ENCODE measurements around the gene CCDC93. TPM values are rescaled to one million over a fixed set of nuclear protein-coding genes. Genes with fewer than 3 reads are reported as not detected.

CCDC93 gene
- total and polyA plus RNA-seq, 2 donors from 2014 or later, result 6.7 to 36.3 TPM

DNA sequence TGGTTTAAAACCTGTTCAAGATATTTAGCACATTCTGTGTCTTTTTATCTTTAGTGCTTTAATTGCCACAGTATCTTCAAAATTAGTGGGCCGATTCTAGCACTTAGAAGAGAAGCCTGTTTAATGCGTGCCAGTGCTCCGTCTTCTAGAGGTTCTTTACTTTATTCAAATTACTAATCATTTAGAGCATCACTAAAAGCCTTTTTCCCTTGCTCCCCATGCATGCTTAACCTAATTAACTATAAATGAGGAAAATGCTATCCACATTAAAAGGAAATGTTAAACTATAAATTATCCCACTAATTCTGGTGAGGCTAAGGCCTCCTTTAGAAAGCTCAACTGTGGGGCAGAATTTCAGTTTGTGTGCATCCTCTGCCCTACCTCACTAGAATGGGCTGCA, 42.9 kb upstream of the CCDC93 start:
- no peaks in the 10 kb centered on the region for H3K9me3 ChIP-seq (ENCODE audit: control insufficient read depth in 2 of 3, insufficient read depth in 1 of 3, low read length in 3 of 3)
- intact Hi-C loops (cut with DNase I), result no loop called here
- no peak for FAIRE-seq

DNA sequence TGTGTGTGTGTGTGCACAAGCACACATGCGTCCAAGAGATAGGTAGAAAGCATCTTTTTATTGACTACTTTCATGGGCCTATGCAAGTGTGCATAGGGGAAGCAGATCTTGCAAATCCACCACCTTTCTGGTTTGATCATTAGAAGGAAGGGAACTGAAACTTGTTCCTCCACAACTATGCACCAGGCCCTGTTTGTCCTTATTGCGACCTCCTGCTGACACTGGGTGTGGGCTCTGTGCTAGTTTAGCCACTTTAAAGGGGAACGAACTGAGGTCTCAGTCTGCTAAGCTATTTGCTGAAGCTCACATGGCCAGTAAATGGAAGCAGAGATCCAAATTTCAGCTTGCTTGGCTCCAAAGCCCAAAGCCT, 42.3 kb upstream of the CCDC93 start:
- DNase-seq, result no peak

More for the DNA sequence above, 42.9 kb upstream of the CCDC93 start:
- Histone ChIP-seq H3K36me3 (ENCODE audit: control insufficient read depth in 2 of 3, insufficient read depth in 3 of 3, low read length in 3 of 3) (no peaks in the 10 kb centered on the region), H3K27me3 (ENCODE audit: control insufficient read depth, insufficient read depth, low read length) (no peaks in the 10 kb centered on the region), H3K4me3 (ENCODE audit: low read length in 3 of 3) (no peak overlapping the region), H3K4me1 (ENCODE audit: control insufficient read depth in 2 of 3, insufficient read depth in 2 of 3, low read depth in 1 of 3, low read length in 3 of 3) (no peaks in the 10 kb centered on the region), H3K27ac (ENCODE audit: low read depth in 2 of 2, low read length in 2 of 2) (no peak overlapping the region), H3K9ac (ENCODE audit: low read length in 3 of 3) (no peak overlapping the region)
- no peak for DNase-seq
- TF ChIP-seq, protein P1, sequence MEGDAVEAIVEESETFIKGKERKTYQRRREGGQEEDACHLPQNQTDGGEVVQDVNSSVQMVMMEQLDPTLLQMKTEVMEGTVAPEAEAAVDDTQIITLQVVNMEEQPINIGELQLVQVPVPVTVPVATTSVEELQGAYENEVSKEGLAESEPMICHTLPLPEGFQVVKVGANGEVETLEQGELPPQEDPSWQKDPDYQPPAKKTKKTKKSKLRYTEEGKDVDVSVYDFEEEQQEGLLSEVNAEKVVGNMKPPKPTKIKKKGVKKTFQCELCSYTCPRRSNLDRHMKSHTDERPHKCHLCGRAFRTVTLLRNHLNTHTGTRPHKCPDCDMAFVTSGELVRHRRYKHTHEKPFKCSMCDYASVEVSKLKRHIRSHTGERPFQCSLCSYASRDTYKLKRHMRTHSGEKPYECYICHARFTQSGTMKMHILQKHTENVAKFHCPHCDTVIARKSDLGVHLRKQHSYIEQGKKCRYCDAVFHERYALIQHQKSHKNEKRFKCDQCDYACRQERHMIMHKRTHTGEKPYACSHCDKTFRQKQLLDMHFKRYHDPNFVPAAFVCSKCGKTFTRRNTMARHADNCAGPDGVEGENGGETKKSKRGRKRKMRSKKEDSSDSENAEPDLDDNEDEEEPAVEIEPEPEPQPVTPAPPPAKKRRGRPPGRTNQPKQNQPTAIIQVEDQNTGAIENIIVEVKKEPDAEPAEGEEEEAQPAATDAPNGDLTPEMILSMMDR (IDR thresholded peaks at IDR 0.05; ENCODE audit: borderline replicate concordance, extremely low read depth, insufficient read depth), result no peak

DNA sequence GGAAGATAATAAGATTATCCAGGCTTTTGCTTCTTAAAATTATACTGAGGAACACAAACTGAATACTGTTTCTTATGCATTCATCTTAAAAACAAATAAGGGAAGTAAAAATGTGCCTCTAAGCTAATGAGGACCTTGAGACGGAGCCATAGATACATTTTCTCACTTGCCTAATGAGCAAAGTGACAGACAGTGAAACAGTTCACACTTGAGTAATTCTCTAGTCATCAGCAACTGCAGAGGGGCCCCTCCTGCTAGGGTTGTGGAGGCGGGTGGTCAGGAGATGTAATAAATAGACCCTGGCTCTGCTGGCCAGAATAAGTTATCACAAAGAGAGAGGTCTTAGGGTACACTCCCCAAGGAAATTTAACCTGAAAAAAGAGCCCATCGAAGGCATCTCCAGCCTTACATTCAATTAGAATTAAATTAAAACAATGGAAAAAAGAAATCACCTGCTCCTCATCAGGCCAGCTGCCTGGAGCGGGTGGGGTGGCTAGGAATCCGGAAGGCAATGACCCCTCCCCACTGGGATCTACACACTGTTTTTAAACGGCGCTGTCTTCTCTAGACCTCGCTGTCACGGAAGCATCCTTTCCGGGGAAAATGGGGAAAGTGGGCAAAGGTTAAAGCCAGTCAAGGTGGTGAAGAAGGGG, 41.8 kb upstream of the CCDC93 start:
- Histone ChIP-seq H3K4me3 (ENCODE audit: low read length in 3 of 3) (no peak overlapping the region), H3K4me1 (ENCODE audit: control insufficient read depth in 2 of 3, insufficient read depth in 2 of 3, low read depth in 1 of 3, low read length in 3 of 3) (peaks cover 0 to under 1% (median 0%) of the 10 kb centered on the region in 3 donors), H3K9ac (ENCODE audit: low read length in 3 of 3) (no peak overlapping the region), H3K36me3 (ENCODE audit: control insufficient read depth in 2 of 3, insufficient read depth in 3 of 3, low read length in 3 of 3) (no peaks in the 10 kb centered on the region), H3K27me3 (ENCODE audit: control insufficient read depth, insufficient read depth, low read length) (no peaks in the 10 kb centered on the region), H3K9me3 (ENCODE audit: control insufficient read depth in 2 of 3, insufficient read depth in 1 of 3, low read length in 3 of 3) (no peaks in the 10 kb centered on the region), H3K27ac (ENCODE audit: low read depth in 2 of 2, low read length in 2 of 2) (no peak overlapping the region)
- TF ChIP-seq, protein P1 (IDR thresholded peaks at IDR 0.05; ENCODE audit: borderline replicate concordance, extremely low read depth, insufficient read depth), result no peak
- FAIRE-seq (no peak), DNase-seq (peak in 2 of 5 donors; percentile 12 to 29)
- intact Hi-C loops (cut with DNase I), result no loop called here

More for the DNA sequence above, 42.3 kb upstream of the CCDC93 start:
- Histone ChIP-seq H3K27ac (ENCODE audit: low read depth in 2 of 2, low read length in 2 of 2) (no peak overlapping the region), H3K27me3 (ENCODE audit: control insufficient read depth, insufficient read depth, low read length) (no peaks in the 10 kb centered on the region), H3K36me3 (ENCODE audit: control insufficient read depth in 2 of 3, insufficient read depth in 3 of 3, low read length in 3 of 3) (no peaks in the 10 kb centered on the region), H3K4me1 (ENCODE audit: control insufficient read depth in 2 of 3, insufficient read depth in 2 of 3, low read depth in 1 of 3, low read length in 3 of 3) (no peaks in the 10 kb centered on the region), H3K9me3 (ENCODE audit: control insufficient read depth in 2 of 3, insufficient read depth in 1 of 3, low read length in 3 of 3) (no peaks in the 10 kb centered on the region), H3K9ac (ENCODE audit: low read length in 3 of 3) (no peak overlapping the region), H3K4me3 (ENCODE audit: low read length in 3 of 3) (no peak overlapping the region)
- intact Hi-C loops (cut with DNase I), result no loop called here
- no peak for FAIRE-seq
- TF ChIP-seq, protein P1 (IDR thresholded peaks at IDR 0.05; ENCODE audit: borderline replicate concordance, extremely low read depth, insufficient read depth), result no peak

Measured in kidney (tissue), 14 donors.